Left cardiac atrium (tissue), 4 donors: ENCODE results near the gene MYO15A. TPM values are rescaled to one million over a fixed set of nuclear protein-coding genes. Genes with fewer than 3 reads are reported as not detected.
A peak's percentile ranks its signal among the peaks of the same experiment; 100 is the strongest.

Experiments used
- ATAC-seq, 2 donors: fragments of 200-7000 bp; cut with Tn5 transposase; one replicate each; pipeline ENCODE4 v1.9.1; 2020; ENCODE audit warnings: mild to moderate bottlenecking in 2 of 2, moderate library complexity in 2 of 2
- DNase-seq: peaks from one replicate; pipeline ENCODE4 v3.0.0-alpha.2; 2020
- intact Hi-C, 2 donors: fragments of 100-400 bp; cut with DNase I; formaldehyde crosslinking; loops; one replicate each; pipeline versions ENCODE4 v1.14.1 to v1.15.1; 2022 to 2023
- long read RNA-seq: library from polyadenylated mRNA; unstranded; transcript quantifications from one replicate; pipeline ENCODE4 v2.0.0, GENCODE V29; 2021
- total RNA-seq, 2 donors: library from RNA; stranded (reverse); fragmentation: NEBNext Ultra II Directional; extraction: Animal tissue kit (Norgen Biotek cat#: 25700); gene quantifications; one replicate each; pipeline ENCODE4 v1.2.1, GENCODE V29; 2021
- donor health status: DM: no; HTN: yes; CAD: no.
- donor health status: DM: no; HTN: yes; CAD: no; lungs with severe emphysema.
- donor health status: DM: yes; HTN: yes; CAD: no.
- donor health status: Dilated cardiomyopathy.

Gene MYO15A, protein sequence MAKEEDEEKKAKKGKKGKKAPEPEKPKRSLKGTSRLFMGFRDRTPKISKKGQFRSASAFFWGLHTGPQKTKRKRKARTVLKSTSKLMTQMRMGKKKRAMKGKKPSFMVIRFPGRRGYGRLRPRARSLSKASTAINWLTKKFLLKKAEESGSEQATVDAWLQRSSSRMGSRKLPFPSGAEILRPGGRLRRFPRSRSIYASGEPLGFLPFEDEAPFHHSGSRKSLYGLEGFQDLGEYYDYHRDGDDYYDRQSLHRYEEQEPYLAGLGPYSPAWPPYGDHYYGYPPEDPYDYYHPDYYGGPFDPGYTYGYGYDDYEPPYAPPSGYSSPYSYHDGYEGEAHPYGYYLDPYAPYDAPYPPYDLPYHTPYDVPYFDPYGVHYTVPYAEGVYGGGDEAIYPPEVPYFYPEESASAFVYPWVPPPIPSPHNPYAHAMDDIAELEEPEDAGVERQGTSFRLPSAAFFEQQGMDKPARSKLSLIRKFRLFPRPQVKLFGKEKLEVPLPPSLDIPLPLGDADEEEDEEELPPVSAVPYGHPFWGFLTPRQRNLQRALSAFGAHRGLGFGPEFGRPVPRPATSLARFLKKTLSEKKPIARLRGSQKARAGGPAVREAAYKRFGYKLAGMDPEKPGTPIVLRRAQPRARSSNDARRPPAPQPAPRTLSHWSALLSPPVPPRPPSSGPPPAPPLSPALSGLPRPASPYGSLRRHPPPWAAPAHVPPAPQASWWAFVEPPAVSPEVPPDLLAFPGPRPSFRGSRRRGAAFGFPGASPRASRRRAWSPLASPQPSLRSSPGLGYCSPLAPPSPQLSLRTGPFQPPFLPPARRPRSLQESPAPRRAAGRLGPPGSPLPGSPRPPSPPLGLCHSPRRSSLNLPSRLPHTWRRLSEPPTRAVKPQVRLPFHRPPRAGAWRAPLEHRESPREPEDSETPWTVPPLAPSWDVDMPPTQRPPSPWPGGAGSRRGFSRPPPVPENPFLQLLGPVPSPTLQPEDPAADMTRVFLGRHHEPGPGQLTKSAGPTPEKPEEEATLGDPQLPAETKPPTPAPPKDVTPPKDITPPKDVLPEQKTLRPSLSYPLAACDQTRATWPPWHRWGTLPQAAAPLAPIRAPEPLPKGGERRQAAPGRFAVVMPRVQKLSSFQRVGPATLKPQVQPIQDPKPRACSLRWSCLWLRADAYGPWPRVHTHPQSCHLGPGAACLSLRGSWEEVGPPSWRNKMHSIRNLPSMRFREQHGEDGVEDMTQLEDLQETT (N-terminal part only)
- total RNA-seq: 1 to 10 TPM in 1 of 2 donors, under 1 TPM in 1; 0.71 to 1.1 TPM
- long read RNA-seq: 0 reads

DNA sequence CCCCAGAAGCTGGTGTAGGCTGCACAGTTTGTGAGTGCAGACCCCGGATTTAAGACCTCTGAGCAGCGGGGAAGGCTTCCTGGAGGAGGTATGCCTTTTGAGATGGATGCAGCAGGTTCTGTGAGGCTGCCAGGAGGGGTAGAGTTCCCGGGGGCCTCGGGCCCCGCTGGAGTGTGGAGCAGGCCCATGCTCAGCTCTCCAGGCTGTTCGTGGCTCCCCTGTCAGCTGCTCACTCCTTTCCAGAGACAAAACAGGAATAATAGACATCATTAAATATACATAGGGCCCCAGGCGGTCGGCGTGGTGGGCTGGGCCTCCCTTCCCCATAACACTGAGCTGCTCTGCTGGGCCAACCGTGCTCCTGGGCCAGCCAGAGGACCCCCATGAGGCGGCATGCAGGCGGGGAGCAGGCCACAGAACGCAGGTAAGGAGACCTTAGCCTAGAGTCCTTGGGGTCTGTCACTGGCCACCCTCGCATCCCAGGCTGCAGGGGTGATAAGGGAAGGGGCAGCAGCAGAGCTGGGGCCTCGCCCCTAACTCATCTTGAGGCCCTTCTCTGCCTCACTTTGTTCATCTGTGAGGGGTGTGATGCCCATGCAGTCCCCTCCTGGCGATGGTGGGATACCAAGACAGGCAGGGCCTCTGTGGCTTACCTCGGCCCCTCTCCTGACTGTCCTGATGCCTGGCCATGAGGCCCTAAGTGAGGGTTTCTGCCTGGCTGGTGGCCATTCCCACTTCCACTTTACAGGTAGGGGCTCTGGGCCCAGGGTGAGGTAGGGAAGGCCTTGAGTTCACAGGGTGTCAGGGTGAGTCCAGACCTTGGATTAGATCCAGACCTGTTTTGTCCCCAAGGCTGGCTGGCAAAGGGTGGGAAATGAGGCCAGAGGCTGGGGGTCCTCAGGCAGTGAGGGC lies at the start of gene MYO15A:
Gene MYO15A, plus strand, starts transcription at position 356 of the 912 bp plus-strand sequence. CDS start 10,045 bp downstream, outside the sequence.
- intact Hi-C loops: no loop called here
- DNase-seq (no peak), ATAC-seq (no peak)

DNA sequence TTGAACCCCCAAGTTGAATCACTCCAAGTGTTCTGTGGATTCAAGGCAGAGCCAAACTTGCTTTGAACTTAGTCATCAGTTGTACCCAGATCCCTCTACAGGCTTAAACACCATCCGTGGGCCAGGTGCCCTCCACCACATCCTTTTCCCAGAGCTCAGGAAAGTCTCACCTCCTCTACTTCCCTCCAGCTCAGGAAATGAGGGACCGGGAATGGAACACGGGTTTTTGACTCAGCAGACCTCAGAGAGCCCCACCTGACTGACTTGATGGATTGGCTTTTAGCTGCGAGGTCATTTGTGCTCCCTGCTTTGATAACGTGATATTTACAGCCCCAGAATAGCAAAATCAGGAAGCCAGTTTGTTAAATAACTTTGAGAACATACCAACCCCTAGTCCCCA lies 49.3 kb upstream of the MYO15A start:
- DNase-seq: no peak
- intact Hi-C loops: no loop called here
- ATAC-seq: no peak

DNA sequence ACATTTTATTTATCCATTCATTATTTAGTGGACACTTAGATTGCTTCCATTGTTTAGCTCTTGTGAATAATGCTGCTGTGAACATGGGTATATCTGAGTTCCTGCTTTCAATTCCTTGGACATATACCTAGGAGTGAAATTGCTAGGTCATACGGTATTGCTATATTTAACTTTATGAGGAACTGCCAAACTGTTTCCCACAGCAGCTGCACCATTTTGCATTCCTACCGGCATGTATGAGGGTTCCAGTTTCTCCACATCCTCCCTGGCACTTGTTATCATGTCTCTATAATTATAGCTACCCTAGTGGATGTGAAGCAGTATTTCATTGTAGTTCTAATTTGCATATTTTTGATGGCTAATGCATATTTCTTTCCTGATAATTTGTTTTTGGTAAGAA lies 44.5 kb upstream of the MYO15A start:
- no peak for ATAC-seq
- no peak for DNase-seq
- intact Hi-C loops: no loop called here

DNA sequence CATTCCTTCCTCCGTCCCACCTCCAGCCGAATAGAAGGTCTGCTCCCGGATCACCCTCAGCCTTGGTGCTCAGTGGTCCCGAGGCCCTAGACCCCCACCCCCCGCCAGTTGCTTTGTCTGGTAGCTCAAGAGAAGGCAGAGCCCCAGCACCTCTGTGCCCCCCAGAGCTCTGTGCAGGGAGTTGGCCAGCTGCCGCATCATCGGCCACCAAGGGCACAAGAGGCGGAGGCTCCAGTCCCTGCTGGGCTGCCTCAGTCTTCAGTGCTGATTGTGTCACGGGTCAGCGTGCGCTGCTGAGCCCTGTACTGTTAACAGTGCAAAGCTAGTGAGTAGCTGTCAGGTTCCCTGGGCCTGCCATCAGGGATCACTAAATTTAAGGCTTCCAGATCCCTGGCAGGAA lies 43.0 kb upstream of the MYO15A start:
- DNase-seq (no peak), ATAC-seq (no peak)
- intact Hi-C loops: no loop called here

DNA sequence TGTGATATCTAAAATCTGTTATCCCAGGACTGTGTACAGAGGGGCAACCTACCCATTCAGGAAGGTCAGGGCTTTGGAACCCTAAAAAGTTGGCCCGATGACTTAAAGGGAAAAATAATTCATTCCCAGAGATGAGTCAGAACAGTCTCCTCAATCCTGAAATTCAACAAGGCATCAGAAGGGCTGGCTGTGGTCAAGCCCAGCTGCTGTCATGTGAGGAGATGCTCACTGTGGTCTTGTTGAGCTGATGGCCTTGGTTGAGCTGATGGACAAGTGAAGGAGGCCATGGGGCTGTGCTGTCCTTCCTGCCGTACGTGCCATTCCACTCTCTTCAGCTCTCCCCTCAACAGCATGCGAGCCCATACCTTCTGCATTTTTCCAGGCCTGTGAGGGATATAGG lies 41.7 kb upstream of the MYO15A start:
- intact Hi-C loops: no loop called here
- DNase-seq: no peak
- no peak for ATAC-seq

DNA sequence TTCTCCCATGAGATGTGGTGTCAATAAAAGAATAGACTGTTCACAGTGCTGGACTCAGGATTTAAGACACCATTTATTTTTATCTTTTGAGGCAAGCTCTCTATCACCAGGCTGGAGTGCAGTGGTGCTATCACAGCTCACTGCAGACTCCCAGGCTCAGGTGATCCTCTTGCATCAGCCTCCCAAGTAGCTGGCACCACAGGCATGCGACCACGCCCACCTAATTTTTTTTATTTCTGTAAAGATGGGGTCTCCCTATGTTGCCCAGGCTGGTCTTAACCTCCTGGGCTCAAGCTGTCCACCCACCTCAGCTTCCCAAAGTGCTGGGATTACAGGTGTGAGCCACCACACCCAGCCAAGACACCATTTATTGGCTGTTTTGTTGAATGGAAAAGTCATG lies 39.5 kb upstream of the MYO15A start:
- intact Hi-C loops: no loop called here
- DNase-seq (no peak), ATAC-seq (no peak)

DNA sequence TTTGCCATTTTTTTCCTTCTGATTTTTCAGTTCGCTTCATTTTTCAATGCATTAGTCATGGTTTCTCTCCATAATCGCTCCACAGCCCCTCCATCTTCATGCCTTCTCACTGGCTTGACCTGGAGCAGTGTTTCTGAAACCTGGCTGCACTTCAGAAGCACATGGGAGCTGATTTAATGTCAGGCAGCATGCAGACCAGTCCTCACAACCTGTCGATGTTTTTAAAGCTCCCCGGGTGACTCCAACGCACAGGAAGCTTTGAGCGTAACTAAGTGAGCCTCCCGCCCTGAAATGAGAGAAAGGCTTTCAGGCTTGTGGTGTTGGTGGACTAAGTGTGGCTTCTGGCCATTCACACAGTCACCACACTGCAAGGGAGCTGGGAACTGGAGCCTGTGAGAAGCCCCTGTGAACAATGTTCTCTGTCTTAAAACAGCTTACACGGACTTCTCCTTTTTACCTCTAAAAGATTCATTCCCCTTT lies 37.7 kb upstream of the MYO15A start:
- peak in 1 of 2 donors; percentile 52 for ATAC-seq

DNA sequence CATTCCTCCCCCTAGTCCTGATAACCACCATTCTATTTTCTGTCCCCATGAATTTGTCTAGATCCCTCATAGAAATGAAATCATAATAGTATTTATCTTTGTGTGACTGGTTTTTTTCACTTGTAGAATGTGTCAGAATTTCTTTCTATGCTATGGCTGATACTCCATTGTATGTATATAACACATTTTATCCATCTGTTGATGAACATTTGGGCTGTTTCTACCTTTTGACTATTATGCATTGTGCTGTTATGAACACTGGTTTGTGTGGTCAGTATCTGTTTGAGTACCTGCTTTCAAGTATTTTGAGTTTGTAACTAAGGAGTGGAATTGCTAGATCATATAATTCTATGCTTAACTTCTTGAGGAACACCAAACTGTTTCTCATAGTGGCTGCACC lies 36.8 kb upstream of the MYO15A start:
- intact Hi-C loops: no loop called here
- ATAC-seq (no peak), DNase-seq (no peak)

More for the DNA sequence above, 37.7 kb upstream of the MYO15A start:
- DNase-seq: no peak
- intact Hi-C loops: no loop called here

DNA sequence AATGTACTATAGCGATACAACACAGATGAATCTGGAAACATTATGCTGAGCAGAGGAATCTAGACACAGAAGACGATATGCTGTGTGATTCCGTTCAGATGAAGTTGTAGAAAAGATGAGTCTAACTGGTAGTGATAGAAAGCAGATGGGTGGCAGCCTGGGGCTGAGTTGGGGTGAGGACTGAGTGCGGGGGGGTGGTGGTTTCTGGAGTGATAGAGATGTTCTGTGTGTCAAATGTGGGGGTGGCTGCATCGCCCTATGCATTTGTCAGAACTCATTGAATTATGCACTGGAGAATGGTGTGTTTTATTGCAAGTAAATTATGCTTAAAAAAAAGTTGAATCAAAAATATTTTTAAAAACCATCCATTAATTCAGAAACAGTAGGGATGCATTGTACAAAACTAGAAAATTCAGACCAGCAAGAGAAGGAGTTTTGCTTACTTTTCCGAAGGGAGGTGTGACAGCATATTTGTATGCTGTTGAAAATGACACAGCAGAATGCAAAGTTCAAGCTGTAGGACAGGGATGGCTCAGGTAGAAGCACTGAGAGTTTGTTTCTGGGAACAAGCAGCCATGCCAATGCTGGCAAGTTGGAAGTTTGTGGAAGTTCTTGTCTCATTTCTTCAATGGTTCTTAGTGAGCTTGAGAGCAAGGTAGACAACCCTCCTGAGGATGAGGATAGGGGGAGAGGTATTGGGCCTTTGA lies 33.8 kb upstream of the MYO15A start:
- no peak for DNase-seq
- intact Hi-C loops: no loop called here
- no peak for ATAC-seq

DNA sequence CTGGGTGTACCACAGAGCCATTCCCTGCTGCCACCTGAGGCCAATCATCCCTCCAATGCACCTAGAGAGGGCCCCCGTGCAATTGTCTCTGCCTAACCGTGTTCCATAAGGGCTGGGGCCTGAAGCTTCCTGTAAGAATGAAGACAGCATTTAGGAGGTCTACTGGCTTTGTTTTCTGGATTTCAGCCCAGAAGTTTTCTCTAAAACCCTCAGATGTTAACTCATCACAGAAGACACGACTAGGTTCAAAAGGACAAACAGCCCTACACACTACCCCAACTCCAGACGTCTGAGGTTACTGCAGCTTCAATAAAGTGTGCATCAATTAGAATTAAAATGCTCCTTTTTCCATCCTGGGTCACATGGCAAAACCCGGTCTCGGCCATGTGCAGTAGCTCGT lies 31.6 kb upstream of the MYO15A start:
- DNase-seq (no peak), ATAC-seq (no peak)
- intact Hi-C loops: no loop called here

DNA sequence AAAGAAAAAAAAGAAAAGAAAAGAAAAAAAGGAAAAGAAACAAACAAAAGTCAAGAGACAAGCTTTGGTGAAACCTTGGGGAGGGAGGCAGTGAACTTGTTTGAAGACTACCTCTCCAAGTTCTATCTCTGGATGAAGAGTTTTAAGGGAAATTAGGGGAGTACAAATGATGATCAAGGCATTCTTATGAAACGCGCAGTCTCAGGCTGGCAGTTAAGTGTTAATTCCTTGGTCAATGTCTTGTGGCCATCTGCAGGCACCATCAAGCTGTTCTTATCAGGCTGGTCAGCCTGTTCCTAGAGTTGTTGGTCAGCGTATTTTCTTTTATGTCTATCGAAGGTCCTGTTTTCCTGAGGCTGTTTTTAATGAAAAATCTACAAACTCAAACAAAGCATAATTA lies 29.0 kb upstream of the MYO15A start:
- ATAC-seq: no peak
- intact Hi-C loops: no loop called here
- DNase-seq: no peak

DNA sequence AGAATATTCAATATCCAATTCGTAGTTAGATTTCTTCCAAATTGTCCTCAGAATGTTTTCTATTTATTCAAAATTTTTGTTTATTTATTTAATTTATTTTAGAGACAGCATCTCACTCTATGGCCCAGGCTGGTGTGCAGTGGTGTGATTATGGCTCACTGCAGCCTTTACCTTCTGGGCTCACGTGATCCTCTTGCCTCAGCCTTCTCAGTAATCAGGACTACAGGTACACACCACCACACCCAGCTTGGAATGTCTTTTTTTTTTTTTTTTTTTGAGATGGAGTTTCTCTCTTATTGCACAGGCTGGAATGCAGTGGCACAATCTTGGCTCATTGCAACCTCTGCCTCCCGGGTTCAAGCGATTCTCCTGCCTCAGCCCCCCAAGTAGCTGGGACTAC lies 24.3 kb upstream of the MYO15A start:
- DNase-seq (no peak), ATAC-seq (no peak)
- intact Hi-C loops: no loop called here

DNA sequence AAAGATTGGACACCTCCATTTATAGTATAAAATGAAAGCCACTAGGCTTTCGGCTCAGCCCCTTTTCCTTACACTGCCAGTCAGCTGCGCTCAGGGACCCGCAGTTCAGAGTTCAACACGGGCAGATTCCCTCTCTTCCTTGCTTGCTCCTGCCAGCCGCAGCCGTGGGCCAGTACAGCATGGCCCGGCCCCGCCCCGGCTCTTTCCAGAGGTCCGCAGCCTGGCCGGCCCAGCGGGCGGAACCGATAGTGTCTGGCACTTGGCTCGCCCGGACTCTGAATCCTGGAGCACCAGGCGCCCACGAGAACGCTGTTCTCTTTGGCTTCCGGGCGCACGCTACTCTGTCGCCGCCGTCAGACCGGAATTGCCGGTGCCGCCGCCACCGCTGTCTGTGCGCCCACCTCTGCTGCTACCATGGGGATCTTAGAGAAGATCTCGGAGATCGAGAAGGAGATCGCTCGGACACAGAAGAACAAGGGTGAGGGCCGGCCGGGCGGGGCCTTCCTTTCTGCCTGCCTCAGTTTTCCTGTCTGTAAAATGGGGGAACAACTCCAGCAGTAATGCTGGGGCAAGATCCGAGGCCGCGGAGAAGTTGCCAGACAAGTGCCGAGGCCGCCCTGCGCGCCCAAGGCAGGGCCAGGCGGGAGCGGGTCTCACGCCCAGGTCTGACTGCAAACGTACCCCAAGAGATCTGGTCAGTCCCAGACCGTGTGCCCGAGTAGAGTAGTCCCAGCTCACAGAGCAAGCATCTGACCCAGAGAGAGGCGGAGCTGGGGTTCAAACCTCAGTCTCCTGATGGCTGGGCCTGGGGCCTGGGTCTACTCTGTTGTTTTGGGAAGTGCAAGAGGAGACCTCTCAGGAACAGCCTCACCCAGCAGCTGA lies 20.7 kb upstream of the MYO15A start, which contains the start of gene DRG2:
Gene DRG2, plus strand, starts transcription at position 339 of the 882 bp plus-strand sequence. Its CDS starts 76 bp downstream, at position 415.
- intact Hi-C loops: no loop called here
- ATAC-seq (peak; percentile 97 to 98), DNase-seq (peak; percentile 93)

DNA sequence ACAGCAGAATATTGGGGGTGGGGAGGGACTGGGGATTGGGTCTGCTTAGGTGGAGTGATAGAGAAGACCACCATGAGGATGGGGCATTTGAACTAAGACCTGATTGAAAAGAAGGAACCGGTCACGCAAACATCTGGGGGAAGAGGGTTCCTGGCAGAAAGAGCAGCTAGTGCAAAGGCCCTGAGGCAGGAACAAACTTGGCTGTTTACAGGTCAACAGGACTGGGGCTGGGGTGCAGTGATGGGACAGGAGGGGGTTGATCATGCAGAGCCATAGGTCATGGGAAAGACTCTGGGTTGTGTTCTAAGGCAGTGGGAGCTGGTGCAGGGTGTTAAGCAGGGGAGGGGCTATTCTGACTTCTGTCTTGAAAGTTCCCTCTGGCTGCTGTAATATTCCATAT lies 18.9 kb upstream of the MYO15A start:
- intact Hi-C loops: no loop called here
- DNase-seq: no peak
- ATAC-seq: no peak

DNA sequence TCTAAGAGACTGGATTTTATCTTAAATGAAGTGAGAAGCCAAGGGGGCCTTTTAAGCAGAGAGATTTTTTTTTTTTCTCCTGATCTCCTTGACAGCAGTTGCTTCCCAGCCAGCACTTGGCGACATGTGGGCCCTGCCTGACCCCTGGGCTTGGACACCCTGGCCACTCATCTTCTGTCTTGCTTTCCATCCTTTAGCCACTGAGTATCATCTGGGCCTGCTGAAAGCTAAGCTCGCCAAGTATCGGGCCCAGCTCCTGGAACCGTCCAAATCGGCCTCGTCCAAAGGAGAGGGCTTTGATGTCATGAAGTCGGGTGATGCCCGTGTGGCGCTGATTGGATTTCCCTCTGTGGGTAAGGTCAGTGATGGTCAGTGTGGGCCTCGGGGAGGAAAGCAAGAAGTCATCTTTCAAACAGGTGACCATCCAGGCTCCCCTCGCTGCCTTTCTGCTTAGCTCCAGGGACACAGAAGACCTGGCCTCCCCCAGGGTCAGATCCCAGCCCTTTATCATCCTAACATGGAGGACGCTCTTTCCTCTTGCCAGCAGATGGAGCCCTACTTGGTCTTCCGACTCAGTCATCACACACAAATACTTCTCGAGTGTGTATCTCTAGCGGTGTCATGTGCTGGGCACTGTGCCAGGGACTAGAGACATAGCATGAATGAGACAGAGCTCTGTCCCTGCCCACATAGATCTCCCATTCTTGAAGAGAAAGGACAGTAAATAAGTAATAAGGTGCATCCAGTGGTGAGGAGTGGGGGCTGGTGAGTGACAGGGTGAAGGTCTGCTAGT lies 14.7 kb upstream of the MYO15A start:
- DNase-seq: peak; percentile 73
- intact Hi-C loops: no loop called here
- ATAC-seq: peak; percentile 53 to 66

DNA sequence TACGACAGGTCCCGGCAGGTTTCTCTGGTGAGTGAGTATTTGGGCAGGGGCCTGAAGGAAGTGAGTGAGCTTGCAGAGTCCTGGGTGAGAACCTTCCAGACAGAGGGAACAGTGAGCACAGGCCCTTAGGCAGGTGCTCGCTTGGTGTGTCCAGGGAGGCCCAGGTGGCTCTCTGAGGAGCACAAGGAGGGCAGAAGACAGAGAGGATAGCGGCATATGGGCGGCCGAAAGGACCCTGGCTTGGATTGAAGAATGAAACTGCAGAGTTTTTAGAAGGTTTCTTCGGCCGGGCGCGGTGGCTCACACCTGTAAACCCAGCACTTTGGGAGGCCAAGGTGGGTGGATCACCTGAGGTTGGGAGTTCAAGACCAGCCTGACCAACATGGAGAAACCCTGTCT lies 14.1 kb upstream of the MYO15A start:
- intact Hi-C loops: no loop called here

More for the DNA sequence above, 14.1 kb upstream of the MYO15A start:
- DNase-seq (no peak), ATAC-seq (no peak)
